Choroid plexus epithelial cell (primary cell): ENCODE results near the gene BLACAT1.

ENCODE experiments used
- DNase-seq: peaks from one replicate; pipeline ENCODE4 v3.0.0-alpha.2; 2010; ENCODE audit warnings: low read depth
- H3K4me3 ChIP-seq: 2 replicates; pipeline ENCODE4 v1.5.1; 2011; ENCODE audit warnings: low read depth, mild to moderate bottlenecking, control low read depth, low read length, moderate library complexity
- CTCF ChIP-seq: conservative IDR thresholded peaks from 2 replicates; pipeline ENCODE4 v1.5.1; 2011; ENCODE audit warnings: low read depth, mild to moderate bottlenecking, control low read depth, inconsistent platforms, low read length, moderate library complexity

Gene BLACAT1

GRCh38 chr1:205456383-205456867, 580 bp upstream of the BLACAT1 start:
- no peak for DNase-seq
- no peak overlapping the region for H3K4me3 ChIP-seq
- no peak for TF ChIP-seq CTCF

GRCh38 chr1:205454903-205455335, 926 bp downstream of the BLACAT1 start:
- TF ChIP-seq CTCF = no peak
- H3K4me3 ChIP-seq = no peak overlapping the region
- no peak for DNase-seq

DNA sequence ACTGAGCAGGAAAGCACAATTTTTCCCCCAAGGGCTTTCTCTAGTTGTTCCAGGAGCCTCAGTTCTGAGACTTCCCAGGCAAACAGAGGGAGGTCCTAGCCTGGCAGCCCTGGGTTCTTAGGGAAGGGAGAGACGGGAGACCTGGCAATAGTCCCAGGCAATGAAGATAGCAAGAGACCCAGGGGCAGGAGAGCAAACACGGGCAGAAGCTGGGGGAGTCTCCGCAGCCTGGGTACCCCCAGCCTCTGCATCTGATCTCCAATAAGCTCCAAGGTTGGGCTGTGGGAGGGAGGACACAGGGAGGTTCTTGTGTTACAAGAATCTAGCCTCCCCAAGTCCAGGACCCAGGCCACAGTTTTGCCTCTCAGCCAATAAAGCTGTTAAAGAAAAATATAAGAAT, 2.4 kb downstream of the BLACAT1 start:
- no peak for DNase-seq
- no peak for TF ChIP-seq CTCF
- no peak overlapping the region for H3K4me3 ChIP-seq

DNA sequence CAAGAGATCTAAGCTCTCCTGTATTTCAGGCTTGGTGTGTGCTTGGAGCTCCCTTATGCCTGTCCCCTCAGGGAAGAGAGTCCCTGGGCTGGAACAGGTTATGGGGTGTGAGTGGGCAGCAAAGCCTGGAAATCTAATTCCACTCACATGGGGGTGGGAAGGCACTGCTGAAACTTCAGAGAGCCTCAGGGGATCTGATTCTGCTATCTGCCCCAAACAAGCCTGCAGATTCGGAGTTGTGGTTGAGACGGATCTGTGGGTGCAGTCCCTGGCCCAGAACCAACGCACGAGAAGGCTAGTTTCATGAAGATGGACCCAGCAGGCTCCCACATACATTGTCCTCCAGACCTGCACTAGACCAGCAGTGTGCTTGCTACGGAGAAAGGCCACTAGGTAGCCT, 2.9 kb downstream of the BLACAT1 start:
- no peak overlapping the region for H3K4me3 ChIP-seq
- no peak for DNase-seq
- TF ChIP-seq CTCF = no peak

DNA sequence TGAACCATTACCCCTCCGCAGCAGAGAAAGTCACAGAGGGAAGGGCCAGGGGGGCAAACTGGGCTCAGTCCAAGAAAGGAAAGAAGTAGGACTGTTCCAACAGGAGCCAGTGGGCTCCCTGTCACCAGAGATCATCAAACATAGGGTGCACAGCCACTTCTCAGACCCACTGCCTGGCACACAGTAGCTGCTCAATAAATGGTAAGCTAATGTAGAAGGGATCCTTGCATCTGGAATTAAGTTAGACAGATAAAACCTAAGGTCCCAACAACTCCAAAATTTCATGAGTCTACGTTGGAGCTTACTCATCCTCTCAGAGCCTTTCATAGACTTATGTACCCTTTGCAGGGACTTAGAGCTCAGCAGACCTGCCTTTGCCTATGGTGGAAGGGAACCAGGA, 3.5 kb downstream of the BLACAT1 start:
- no peak for DNase-seq
- no peak for TF ChIP-seq CTCF
- H3K4me3 ChIP-seq = no peak overlapping the region

GRCh38 chr1:205451759-205452164, 4.1 kb downstream of the BLACAT1 start:
- no peak for TF ChIP-seq CTCF
- DNase-seq = no peak
- H3K4me3 ChIP-seq = no peak overlapping the region

GRCh38 chr1:205451202-205451601, 4.6 kb downstream of the BLACAT1 start:
- no peak for DNase-seq
- no peak for TF ChIP-seq CTCF
- H3K4me3 ChIP-seq = no peak overlapping the region
